Left ventricle myocardium inferior (tissue), 1 donor: ENCODE data around the gene HELT. TPM values are rescaled to one million over a fixed set of nuclear protein-coding genes. Genes with fewer than 3 reads are reported as not detected.

ENCODE experiments used
- DNase-seq: peaks from one replicate; pipeline ENCODE4 v3.0.0-alpha.2; 2020
- H3K27ac ChIP-seq: fragments of 200-600 bp; replicated peaks from 2 replicates; pipeline ENCODE4 v1.8.0; 2021
- H3K27me3 ChIP-seq: fragments of 200-600 bp; 2 replicates; pipeline ENCODE4 v1.8.0; 2021; ENCODE audit warnings: low read depth
- H3K36me3 ChIP-seq: fragments of 200-600 bp; 2 replicates; pipeline ENCODE4 v1.8.0; 2021
- H3K4me1 ChIP-seq: fragments of 200-600 bp; 2 replicates; pipeline ENCODE4 v1.8.0; 2021
- H3K4me3 ChIP-seq: fragments of 200-600 bp; 2 replicates; pipeline ENCODE4 v1.8.0; 2021; ENCODE audit warnings: mild to moderate bottlenecking, moderate library complexity
- H3K9me3 ChIP-seq: fragments of 200-600 bp; replicated peaks from 2 replicates; pipeline ENCODE4 v1.8.0; 2021
- CTCF ChIP-seq: fragments of 200-600 bp; IDR thresholded peaks from 2 replicates; pipeline ENCODE4 v1.8.0; 2021; ENCODE audit warnings: antibody characterized with exemption, mild to moderate bottlenecking, borderline replicate concordance
- intact Hi-C: fragments of 100-400 bp; cut with micrococcal nuclease; formaldehyde crosslinking; loops from one replicate; pipeline ENCODE4 v1.11.0; 2022
- total RNA-seq: library from RNA; stranded (reverse); fragmentation: NEBNext Ultra II Directional; extraction: Animal tissue kit (Norgen Biotek cat#: 25700); gene quantifications from one replicate; pipeline ENCODE4 v1.2.1, GENCODE V29; 2021
- donor health status: DM: no; HTN: yes; CAD: no; lungs with severe emphysema.

HELT gene
- total RNA-seq, 1 donor from 2014 or later: not detected

- no peaks in the 10 kb centered on the region for H3K9me3 ChIP-seq
- H3K4me3 ChIP-seq: no peak overlapping the region
- no peak for TF ChIP-seq CTCF
- H3K36me3 ChIP-seq: no peaks in the 10 kb centered on the region
- H3K27ac ChIP-seq: no peak overlapping the region
- no peaks in the 10 kb centered on the region for H3K4me1 ChIP-seq
- intact Hi-C loops: no loop called here
- DNase-seq: no peak
- peaks cover under 1% of the 10 kb centered on the region for H3K27me3 ChIP-seq
Observed at GRCh38 chr4:185053746-185054145, 35.5 kb downstream of the HELT start.

- H3K4me3 ChIP-seq: no peak overlapping the region
- H3K27me3 ChIP-seq: no peaks in the 10 kb centered on the region
- no peaks in the 10 kb centered on the region for H3K4me1 ChIP-seq
- H3K9me3 ChIP-seq: no peaks in the 10 kb centered on the region
- H3K36me3 ChIP-seq: no peaks in the 10 kb centered on the region
- DNase-seq: no peak
- intact Hi-C loops: no loop called here
- no peak for TF ChIP-seq CTCF
- H3K27ac ChIP-seq: no peak overlapping the region
Observed at GRCh38 chr4:185054272-185054671, 36.0 kb downstream of the HELT start.

DNA sequence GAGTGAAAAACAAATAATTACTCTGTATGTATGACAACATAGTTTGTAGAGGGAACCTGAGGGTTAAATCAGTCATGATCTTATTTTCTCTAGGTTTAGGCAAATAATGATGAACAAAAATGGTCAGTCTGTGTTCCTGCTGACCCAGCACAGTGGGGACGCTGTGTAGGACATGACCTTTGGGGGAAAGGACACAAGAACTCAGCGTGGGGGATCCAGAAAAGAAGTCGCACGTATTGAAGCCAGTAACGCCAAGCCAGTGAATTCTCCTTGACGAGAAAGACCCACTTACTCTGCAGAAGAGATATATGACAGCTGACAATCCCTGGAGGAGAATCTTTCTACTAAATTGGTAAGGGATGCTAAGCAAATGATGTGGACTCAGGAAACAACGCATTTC is 36.6 kb downstream of the HELT start:
- no peaks in the 10 kb centered on the region for H3K9me3 ChIP-seq
- DNase-seq: no peak
- no peaks in the 10 kb centered on the region for H3K27me3 ChIP-seq
- H3K4me3 ChIP-seq: no peak overlapping the region
- no peak for TF ChIP-seq CTCF
- H3K4me1 ChIP-seq: no peaks in the 10 kb centered on the region
- H3K27ac ChIP-seq: no peak overlapping the region
- no peaks in the 10 kb centered on the region for H3K36me3 ChIP-seq
- intact Hi-C loops: no loop called here

- no peak overlapping the region for H3K4me3 ChIP-seq
- no peak for DNase-seq
- H3K36me3 ChIP-seq: no peaks in the 10 kb centered on the region
- H3K27me3 ChIP-seq: no peaks in the 10 kb centered on the region
- no peak for TF ChIP-seq CTCF
- intact Hi-C loops: no loop called here
- no peak overlapping the region for H3K27ac ChIP-seq
- no peaks in the 10 kb centered on the region for H3K4me1 ChIP-seq
- no peaks in the 10 kb centered on the region for H3K9me3 ChIP-seq
Observed at GRCh38 chr4:185061610-185062009, 43.3 kb downstream of the HELT start.

DNA sequence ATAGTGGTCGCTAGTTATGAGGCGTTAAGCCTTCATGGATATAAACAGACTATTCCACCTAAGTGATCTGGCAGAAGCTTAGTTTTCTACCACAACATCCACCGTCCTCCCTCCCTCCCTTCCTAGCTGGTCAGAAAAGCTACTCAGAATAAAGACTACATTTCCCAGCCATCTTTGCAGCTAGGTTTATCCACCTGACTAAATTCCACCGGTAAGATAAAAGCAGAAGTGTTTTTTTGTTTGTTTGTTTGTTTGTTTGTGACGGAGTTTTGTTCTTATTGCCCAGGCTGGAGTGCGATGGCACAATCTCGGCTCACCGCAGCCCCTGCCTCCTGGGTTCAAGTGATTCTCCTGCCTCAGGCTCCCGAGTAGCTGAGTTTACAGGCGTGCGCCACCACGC is 44.3 kb downstream of the HELT start:
- H3K36me3 ChIP-seq: no peaks in the 10 kb centered on the region
- no peak for TF ChIP-seq CTCF

DNA sequence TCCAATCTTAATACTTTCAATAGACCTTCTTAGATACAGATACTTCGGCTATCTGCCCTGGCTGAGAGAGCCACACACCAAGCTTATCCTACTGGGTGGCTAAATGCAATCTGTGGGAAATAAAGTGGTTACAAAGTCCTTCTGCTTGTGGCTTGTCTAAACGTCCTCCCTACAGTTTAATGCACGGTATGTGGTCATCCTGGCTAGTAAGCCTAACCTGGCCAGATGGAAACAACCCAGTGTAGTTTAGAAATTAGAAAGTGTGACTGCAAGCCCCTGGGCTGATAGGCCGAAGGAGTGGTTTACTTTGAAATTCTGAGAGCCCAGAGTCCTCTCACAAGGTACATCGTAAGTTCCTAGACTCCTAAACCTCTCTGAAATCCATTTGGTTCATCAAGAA is 47.9 kb downstream of the HELT start:
- no peak overlapping the region for H3K4me3 ChIP-seq
- no peaks in the 10 kb centered on the region for H3K27me3 ChIP-seq
- intact Hi-C loops: no loop called here
- no peak for TF ChIP-seq CTCF
- H3K9me3 ChIP-seq: no peaks in the 10 kb centered on the region
- H3K27ac ChIP-seq: no peak overlapping the region
- no peak for DNase-seq
- no peaks in the 10 kb centered on the region for H3K36me3 ChIP-seq
- peaks cover 4% of the 10 kb centered on the region for H3K4me1 ChIP-seq

More for the DNA sequence above, 44.3 kb downstream of the HELT start:
- Histone ChIP-seq H3K27ac (no peak overlapping the region), H3K4me1 (no peaks in the 10 kb centered on the region), H3K9me3 (no peaks in the 10 kb centered on the region), H3K27me3 (no peaks in the 10 kb centered on the region), H3K4me3 (no peak overlapping the region)
- intact Hi-C loops: no loop called here
- DNase-seq: no peak
